Retinal pigment epithelial cell (primary cell): ENCODE measurements around the gene PCDHB5.
A peak's percentile ranks its signal among the peaks of the same experiment; 100 is the strongest.

Experiments used
- DNase-seq: peaks from one replicate; pipeline ENCODE4 v3.0.0-alpha.2; 2010; ENCODE audit warnings: low read depth
- H3K4me3 ChIP-seq: 2 replicates; pipeline ENCODE4 v1.5.1; 2011; ENCODE audit warnings: mild to moderate bottlenecking, low read length, control low read depth, moderate library complexity
- CTCF ChIP-seq: conservative IDR thresholded peaks from 2 replicates; pipeline ENCODE4 v1.5.1; 2011; ENCODE audit warnings: low read depth, low read length, control low read depth, inconsistent platforms

PCDHB5 gene

GRCh38 chr5:141186897-141187512 lies 52.0 kb downstream of the PCDHB5 start, which contains the start of gene PCDHB9:
Gene PCDHB9, plus strand, starts transcription at chr5:141187161. Its CDS starts 158 bp downstream, at chr5:141187319.
- peak; percentile 34 for TF ChIP-seq CTCF
- no peak for DNase-seq
- H3K4me3 ChIP-seq = no peak within 1 kb of the TSS
